CD8-positive, alpha-beta memory T cell (primary cell): ENCODE results near the gene CCSER1. TPM values are rescaled to one million over a fixed set of nuclear protein-coding genes. Genes with fewer than 3 reads are reported as not detected.

Experiments used
- CTCF ChIA-PET: fragments of 350-600 bp; sonication (Branson Sonifier 250); formaldehyde crosslinking; loops from one replicate; lab custom pipeline; 2021; ENCODE audit warnings: antibody characterized with exemption; lab: Charles Lee
- POLR2A ChIA-PET: fragments of 350-600 bp; sonication (Branson Sonifier 250); formaldehyde crosslinking; loops from one replicate; lab custom pipeline; 2021; ENCODE audit warnings: antibody characterized with exemption; lab: Charles Lee
- DNase-seq, 5 donors: peaks; one replicate each; pipeline versions ENCODE4 v3.0.0 to v3.0.0-alpha.2; 2020 to 2022; ENCODE audit warnings: mixed read lengths in 1 of 5
- H3K27ac ChIP-seq: one replicate; pipeline ENCODE4 v1.7.0; 2013; ENCODE audit warnings: low read depth, mild to moderate bottlenecking, low read length, moderate library complexity
- H3K27me3 ChIP-seq: 2 replicates; pipeline ENCODE4 v1.7.0; 2013; ENCODE audit warnings: low read length, mild to moderate bottlenecking; ENCODE audit not compliant: insufficient read depth, poor library complexity, severe bottlenecking
- H3K36me3 ChIP-seq: 2 replicates; pipeline ENCODE4 v1.7.0; 2013; ENCODE audit warnings: mild to moderate bottlenecking, low read length, moderate library complexity; ENCODE audit not compliant: insufficient read depth
- H3K4me1 ChIP-seq: 2 replicates; pipeline ENCODE4 v1.7.0; 2013; ENCODE audit warnings: mild to moderate bottlenecking, low read length, moderate library complexity; ENCODE audit not compliant: insufficient read depth
- H3K4me3 ChIP-seq: 2 replicates; pipeline ENCODE4 v1.7.0; 2013; ENCODE audit warnings: mild to moderate bottlenecking, low read length
- H3K9me3 ChIP-seq: 2 replicates; pipeline ENCODE4 v1.7.0; 2013; ENCODE audit warnings: mild to moderate bottlenecking, low read length
- H3K27ac Mint-ChIP-seq, 8 donors: one replicate each; pipeline ENCODE4 v1.8.0; 2020 to 2021; ENCODE audit warnings: mixed read lengths in 8 of 8, mild to moderate bottlenecking in 6 of 8, inconsistent platforms in 3 of 8, moderate library complexity in 3 of 8
- H3K27me3 Mint-ChIP-seq, 2 donors: one replicate each; pipeline ENCODE4 v1.8.0; 2020 to 2021; ENCODE audit warnings: mixed read lengths in 2 of 2, mild to moderate bottlenecking in 1 of 2, moderate library complexity in 1 of 2
- H3K36me3 Mint-ChIP-seq, 3 donors: one replicate each; pipeline ENCODE4 v1.8.0; 2020 to 2021; ENCODE audit warnings: mixed read lengths in 3 of 3, inconsistent platforms in 1 of 3, mild to moderate bottlenecking in 1 of 3
- H3K4me1 Mint-ChIP-seq, 3 donors: one replicate each; pipeline ENCODE4 v1.8.0; 2020 to 2021; ENCODE audit warnings: mixed read lengths in 3 of 3, inconsistent platforms in 1 of 3, mild to moderate bottlenecking in 1 of 3
- H3K4me3 Mint-ChIP-seq, 7 donors: one replicate each; pipeline ENCODE4 v1.8.0; 2020 to 2021; ENCODE audit warnings: mixed read lengths in 7 of 7, mild to moderate bottlenecking in 6 of 7, moderate library complexity in 4 of 7, inconsistent platforms in 2 of 7
- H3K9me3 Mint-ChIP-seq, 5 donors: one replicate each; pipeline ENCODE4 v1.8.0; 2020 to 2022; ENCODE audit warnings: mixed read lengths in 5 of 5, mild to moderate bottlenecking in 3 of 5, moderate library complexity in 2 of 5, inconsistent platforms in 1 of 5
- polyA plus RNA-seq: library from polyadenylated mRNA; unstranded; fragments of 300-500 nt; fragmentation: Illumina TruSeq; gene quantifications from one replicate; pipeline ENCODE4 v1.2.3, GENCODE V29; 2021
- total RNA-seq, 2 experiments: library from RNA; stranded (reverse); gene quantifications; one replicate each; pipeline ENCODE4 v1.2.3, GENCODE V29; 2021

Gene CCSER1
- total and polyA plus RNA-seq, 3 experiments from 2014 or later, result 0.12 to 0.20 TPM; not detected in 1

- H3K9me3 Mint-ChIP-seq, result peaks cover 0 to 10% (median 6%) of the 10 kb centered on the region in 5 donors
- no peaks in the 10 kb centered on the region for H3K36me3 ChIP-seq
Measured at GRCh38 chr4:90766837-90767236, 639.6 kb downstream of the CCSER1 start.

GRCh38 chr4:90769251-90769650 is 642.1 kb downstream of the CCSER1 start:
- H3K4me1 ChIP-seq, result no peaks in the 10 kb centered on the region
- H3K4me3 Mint-ChIP-seq, result no peak overlapping the region
- peaks cover 0 to 5% (median 2%) of the 10 kb centered on the region in 5 donors for H3K9me3 Mint-ChIP-seq
- H3K27ac Mint-ChIP-seq, result no peak overlapping the region
- POLR2A ChIA-PET, result no interaction called here
- no peak overlapping the region for H3K27ac ChIP-seq
- no peaks in the 10 kb centered on the region for H3K27me3 Mint-ChIP-seq
- no peaks in the 10 kb centered on the region for H3K9me3 ChIP-seq
- CTCF ChIA-PET, result no interaction called here
- no peaks in the 10 kb centered on the region for H3K4me1 Mint-ChIP-seq
- no peak overlapping the region for H3K4me3 ChIP-seq
- H3K36me3 ChIP-seq, result no peaks in the 10 kb centered on the region
- H3K27me3 ChIP-seq, result no peaks in the 10 kb centered on the region
- no peak for DNase-seq
- H3K36me3 Mint-ChIP-seq, result no peaks in the 10 kb centered on the region

More at GRCh38 chr4:90766837-90767236, 639.6 kb downstream of the CCSER1 start:
- Histone ChIP-seq H3K4me1 (no peaks in the 10 kb centered on the region), H3K9me3 (no peaks in the 10 kb centered on the region), H3K4me3 (no peak overlapping the region), H3K27me3 (no peaks in the 10 kb centered on the region), H3K27ac (no peak overlapping the region)
- no peaks in the 10 kb centered on the region for H3K4me1 Mint-ChIP-seq
- H3K4me3 Mint-ChIP-seq, result no peak overlapping the region
- H3K36me3 Mint-ChIP-seq, result no peaks in the 10 kb centered on the region
- no peak overlapping the region for H3K27ac Mint-ChIP-seq
- DNase-seq, result no peak
- ChIA-PET POLR2A (no interaction called here), CTCF (no interaction called here)
- no peaks in the 10 kb centered on the region for H3K27me3 Mint-ChIP-seq

GRCh38 chr4:90780193-90780592 is 653.0 kb downstream of the CCSER1 start:
- POLR2A ChIA-PET, result no interaction called here
- no peaks in the 10 kb centered on the region for H3K36me3 ChIP-seq
- no peaks in the 10 kb centered on the region for H3K4me1 ChIP-seq
- no peaks in the 10 kb centered on the region for H3K9me3 ChIP-seq
- Mint-ChIP-seq H3K36me3 (no peaks in the 10 kb centered on the region), H3K27me3 (no peaks in the 10 kb centered on the region), H3K4me3 (no peak overlapping the region), H3K4me1 (no peaks in the 10 kb centered on the region), H3K9me3 (peaks cover 0 to 36% (median 11%) of the 10 kb centered on the region in 5 donors), H3K27ac (no peak overlapping the region)
- H3K4me3 ChIP-seq, result no peak overlapping the region
- DNase-seq, result no peak
- CTCF ChIA-PET, result no interaction called here
- H3K27ac ChIP-seq, result no peak overlapping the region
- no peaks in the 10 kb centered on the region for H3K27me3 ChIP-seq

GRCh38 chr4:90786602-90787001 is 659.4 kb downstream of the CCSER1 start:
- no peaks in the 10 kb centered on the region for H3K27me3 ChIP-seq

GRCh38 chr4:90792696-90793095 is 665.5 kb downstream of the CCSER1 start:
- ChIA-PET POLR2A (no interaction called here), CTCF (no interaction called here)
- Histone ChIP-seq H3K36me3 (no peaks in the 10 kb centered on the region), H3K4me3 (no peak overlapping the region), H3K27ac (no peak overlapping the region), H3K9me3 (no peaks in the 10 kb centered on the region), H3K4me1 (no peaks in the 10 kb centered on the region), H3K27me3 (no peaks in the 10 kb centered on the region)
- no peak overlapping the region for H3K27ac Mint-ChIP-seq
- no peak overlapping the region for H3K4me3 Mint-ChIP-seq
- no peak for DNase-seq
- H3K27me3 Mint-ChIP-seq, result no peaks in the 10 kb centered on the region
- peaks cover 7 to 20% (median 15%) of the 10 kb centered on the region in 5 donors for H3K9me3 Mint-ChIP-seq
- H3K4me1 Mint-ChIP-seq, result no peaks in the 10 kb centered on the region
- H3K36me3 Mint-ChIP-seq, result peaks cover 0 to 2% (median 0%) of the 10 kb centered on the region in 3 donors

More at GRCh38 chr4:90786602-90787001, 659.4 kb downstream of the CCSER1 start:
- H3K9me3 Mint-ChIP-seq, result peaks cover 0 to 23% (median 8%) of the 10 kb centered on the region in 5 donors
- Histone ChIP-seq H3K4me1 (no peaks in the 10 kb centered on the region), H3K27ac (no peak overlapping the region), H3K9me3 (no peaks in the 10 kb centered on the region), H3K4me3 (no peak overlapping the region), H3K36me3 (no peaks in the 10 kb centered on the region)
- H3K27me3 Mint-ChIP-seq, result no peaks in the 10 kb centered on the region
- H3K36me3 Mint-ChIP-seq, result no peaks in the 10 kb centered on the region
- H3K4me1 Mint-ChIP-seq, result no peaks in the 10 kb centered on the region
- H3K27ac Mint-ChIP-seq, result no peak overlapping the region
- DNase-seq, result no peak
- H3K4me3 Mint-ChIP-seq, result no peak overlapping the region
- CTCF ChIA-PET, result no interaction called here
- POLR2A ChIA-PET, result no interaction called here

- H3K27ac ChIP-seq, result no peak overlapping the region
- ChIA-PET POLR2A (no interaction called here), CTCF (no interaction called here)
- H3K9me3 ChIP-seq, result no peaks in the 10 kb centered on the region
- H3K36me3 ChIP-seq, result no peaks in the 10 kb centered on the region
- no peak overlapping the region for H3K4me3 ChIP-seq
- Mint-ChIP-seq H3K27ac (no peak overlapping the region), H3K9me3 (peaks cover 4 to 29% (median 22%) of the 10 kb centered on the region in 5 donors), H3K4me1 (no peaks in the 10 kb centered on the region), H3K4me3 (no peak overlapping the region), H3K27me3 (no peaks in the 10 kb centered on the region), H3K36me3 (peaks cover 0 to 2% (median 0%) of the 10 kb centered on the region in 3 donors)
- H3K4me1 ChIP-seq, result no peaks in the 10 kb centered on the region
- no peaks in the 10 kb centered on the region for H3K27me3 ChIP-seq
- DNase-seq, result no peak
Measured at GRCh38 chr4:90798948-90799347, 671.8 kb downstream of the CCSER1 start.

- Mint-ChIP-seq H3K4me3 (no peak overlapping the region), H3K9me3 (peaks cover 4 to 29% (median 22%) of the 10 kb centered on the region in 5 donors), H3K27me3 (no peaks in the 10 kb centered on the region), H3K4me1 (no peaks in the 10 kb centered on the region), H3K27ac (no peak overlapping the region), H3K36me3 (peaks cover 0 to 2% (median 0%) of the 10 kb centered on the region in 3 donors)
- ChIA-PET POLR2A (no interaction called here), CTCF (interaction anchor here (0.9 kb wide), 1 partner anchor 10 kb away, joined by 3 read pairs; no protein-coding TSS in a partner anchor)
- Histone ChIP-seq H3K4me1 (no peaks in the 10 kb centered on the region), H3K36me3 (no peaks in the 10 kb centered on the region), H3K9me3 (no peaks in the 10 kb centered on the region), H3K27me3 (no peaks in the 10 kb centered on the region), H3K27ac (no peak overlapping the region), H3K4me3 (no peak overlapping the region)
- no peak for DNase-seq
Measured at GRCh38 chr4:90799895-90800294, 672.7 kb downstream of the CCSER1 start.

- Histone ChIP-seq H3K4me3 (no peak overlapping the region), H3K4me1 (no peaks in the 10 kb centered on the region), H3K36me3 (no peaks in the 10 kb centered on the region), H3K27ac (no peak overlapping the region), H3K27me3 (no peaks in the 10 kb centered on the region), H3K9me3 (no peaks in the 10 kb centered on the region)
- ChIA-PET CTCF (no interaction called here), POLR2A (no interaction called here)
- H3K27ac Mint-ChIP-seq, result no peak overlapping the region
- no peak overlapping the region for H3K4me3 Mint-ChIP-seq
- no peaks in the 10 kb centered on the region for H3K36me3 Mint-ChIP-seq
- H3K9me3 Mint-ChIP-seq, result peaks cover 7 to 17% (median 14%) of the 10 kb centered on the region in 5 donors
- no peak for DNase-seq
- H3K27me3 Mint-ChIP-seq, result no peaks in the 10 kb centered on the region
- H3K4me1 Mint-ChIP-seq, result no peaks in the 10 kb centered on the region
Measured at GRCh38 chr4:90815569-90815968, 688.4 kb downstream of the CCSER1 start.
